Upper lobe of right lung (tissue), 1 donor: ENCODE measurements around the gene AUNIP. TPM values are rescaled to one million over a fixed set of nuclear protein-coding genes. Genes with fewer than 3 reads are reported as not detected.

Experiments used
- ATAC-seq: fragments of 200-7000 bp; cut with Tn5 transposase; one replicate; pipeline ENCODE4 v1.9.1; 2020; ENCODE audit warnings: mild to moderate bottlenecking, moderate library complexity
- DNase-seq: peaks from one replicate; pipeline ENCODE4 v3.0.0-alpha.2; 2020
- H3K27ac ChIP-seq: fragments of 200-600 bp; one replicate; pipeline ENCODE4 v1.8.0; 2022
- H3K27me3 ChIP-seq: fragments of 200-600 bp; one replicate; pipeline ENCODE4 v1.8.0; 2022; ENCODE audit warnings: mild to moderate bottlenecking
- H3K36me3 ChIP-seq: fragments of 200-600 bp; one replicate; pipeline ENCODE4 v1.8.0; 2022
- H3K4me1 ChIP-seq: fragments of 200-600 bp; one replicate; pipeline ENCODE4 v1.8.0; 2022
- H3K4me3 ChIP-seq: fragments of 200-600 bp; one replicate; pipeline ENCODE4 v1.8.0; 2022; ENCODE audit warnings: mild to moderate bottlenecking
- H3K9me3 ChIP-seq: fragments of 200-600 bp; one replicate; pipeline ENCODE4 v1.8.0; 2022
- intact Hi-C: fragments of 100-400 bp; cut with DNase I; formaldehyde crosslinking; loops from one replicate; pipeline ENCODE4 v1.11.0; 2022
- total RNA-seq: library from RNA; stranded (reverse); fragmentation: NEBNext Ultra II Directional; extraction: Animal tissue kit (Norgen Biotek cat#: 25700); gene quantifications from one replicate; pipeline ENCODE4 v1.2.1, GENCODE V29; 2021
- TF ChIP-seq, protein P1 (sequence below): fragments of 200-600 bp; IDR thresholded peaks from one replicate; pipeline ENCODE4 v1.8.0; 2022; ENCODE audit warnings: antibody characterized with exemption
- donor health status: DM: no; HTN: yes; CAD: no; lungs with severe emphysema.

AUNIP gene
- total RNA-seq, 1 donor from 2014 or later = not detected

DNA sequence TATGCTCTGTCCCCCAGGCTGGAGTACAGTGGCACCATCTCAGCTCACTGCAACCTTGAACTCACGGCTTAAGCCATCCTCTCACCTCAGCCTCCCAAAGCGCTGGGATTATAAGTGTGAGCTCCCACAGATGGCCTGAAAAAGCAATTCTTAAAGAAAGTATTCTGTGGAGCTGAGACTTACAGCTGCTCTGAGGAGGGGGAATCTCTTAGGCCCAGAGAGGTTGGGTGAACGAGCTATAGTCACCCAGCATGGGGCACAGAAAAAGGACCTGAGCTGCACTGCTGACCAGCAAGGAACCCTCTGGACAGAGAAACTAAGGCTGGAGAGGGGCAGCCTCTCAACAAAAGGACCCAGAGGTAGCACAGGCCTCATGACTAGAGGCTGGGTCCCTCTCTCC lies 15.0 kb upstream of the AUNIP start:
- no peaks in the 10 kb centered on the region for H3K9me3 ChIP-seq
- peak overlapping the region; percentile 69 for H3K4me3 ChIP-seq
- intact Hi-C loops = no loop called here
- no peaks in the 10 kb centered on the region for H3K36me3 ChIP-seq
- H3K27ac ChIP-seq = peak overlapping the region; percentile 83
- DNase-seq (peak; percentile 16), ATAC-seq (no peak)
- H3K27me3 ChIP-seq = no peaks in the 10 kb centered on the region
- TF ChIP-seq, protein P1, sequence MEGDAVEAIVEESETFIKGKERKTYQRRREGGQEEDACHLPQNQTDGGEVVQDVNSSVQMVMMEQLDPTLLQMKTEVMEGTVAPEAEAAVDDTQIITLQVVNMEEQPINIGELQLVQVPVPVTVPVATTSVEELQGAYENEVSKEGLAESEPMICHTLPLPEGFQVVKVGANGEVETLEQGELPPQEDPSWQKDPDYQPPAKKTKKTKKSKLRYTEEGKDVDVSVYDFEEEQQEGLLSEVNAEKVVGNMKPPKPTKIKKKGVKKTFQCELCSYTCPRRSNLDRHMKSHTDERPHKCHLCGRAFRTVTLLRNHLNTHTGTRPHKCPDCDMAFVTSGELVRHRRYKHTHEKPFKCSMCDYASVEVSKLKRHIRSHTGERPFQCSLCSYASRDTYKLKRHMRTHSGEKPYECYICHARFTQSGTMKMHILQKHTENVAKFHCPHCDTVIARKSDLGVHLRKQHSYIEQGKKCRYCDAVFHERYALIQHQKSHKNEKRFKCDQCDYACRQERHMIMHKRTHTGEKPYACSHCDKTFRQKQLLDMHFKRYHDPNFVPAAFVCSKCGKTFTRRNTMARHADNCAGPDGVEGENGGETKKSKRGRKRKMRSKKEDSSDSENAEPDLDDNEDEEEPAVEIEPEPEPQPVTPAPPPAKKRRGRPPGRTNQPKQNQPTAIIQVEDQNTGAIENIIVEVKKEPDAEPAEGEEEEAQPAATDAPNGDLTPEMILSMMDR = no peak
- H3K4me1 ChIP-seq = peaks cover 28% of the 10 kb centered on the region

- Histone ChIP-seq H3K36me3 (no peaks in the 10 kb centered on the region), H3K4me1 (peaks cover 28% of the 10 kb centered on the region), H3K4me3 (no peak overlapping the region), H3K27me3 (no peaks in the 10 kb centered on the region), H3K27ac (no peak overlapping the region), H3K9me3 (no peaks in the 10 kb centered on the region)
- peak; percentile 36 for DNase-seq
- TF ChIP-seq, protein P1 = no peak
- ATAC-seq = no peak
- intact Hi-C loops = no loop called here
Observed at GRCh38 chr1:25873120-25873519, 13.9 kb upstream of the AUNIP start.

GRCh38 chr1:25872713-25873112 lies 13.5 kb upstream of the AUNIP start:
- Histone ChIP-seq H3K4me3 (no peak overlapping the region), H3K27ac (no peak overlapping the region), H3K36me3 (no peaks in the 10 kb centered on the region), H3K4me1 (peaks cover 28% of the 10 kb centered on the region), H3K27me3 (no peaks in the 10 kb centered on the region), H3K9me3 (no peaks in the 10 kb centered on the region)
- ATAC-seq (no peak), DNase-seq (no peak)
- TF ChIP-seq, protein P1 = no peak
- intact Hi-C loops = no loop called here

- Histone ChIP-seq H3K4me1 (peaks cover 28% of the 10 kb centered on the region), H3K27me3 (no peaks in the 10 kb centered on the region), H3K36me3 (no peaks in the 10 kb centered on the region), H3K9me3 (no peaks in the 10 kb centered on the region), H3K27ac (no peak overlapping the region), H3K4me3 (no peak overlapping the region)
- DNase-seq = peak; percentile 55
- intact Hi-C loops = no loop called here
- TF ChIP-seq, protein P1 = no peak
- peak; percentile 18 for ATAC-seq
Observed at GRCh38 chr1:25871704-25872494, 12.6 kb upstream of the AUNIP start.

GRCh38 chr1:25871086-25871703 lies 11.9 kb upstream of the AUNIP start:
- Histone ChIP-seq H3K27ac (no peak overlapping the region), H3K36me3 (no peaks in the 10 kb centered on the region), H3K4me1 (peaks cover 28% of the 10 kb centered on the region), H3K4me3 (no peak overlapping the region), H3K27me3 (no peaks in the 10 kb centered on the region), H3K9me3 (no peaks in the 10 kb centered on the region)
- DNase-seq = peak; percentile 51
- intact Hi-C loops = no loop called here
- TF ChIP-seq, protein P1 = no peak
- peak; percentile 3 for ATAC-seq
